COLO829 (cell line): ENCODE measurements around the gene MED13L.
A peak's percentile ranks its signal among the peaks of the same experiment; 100 is the strongest.

ENCODE experiments used
- DNase-seq: peaks from one replicate; pipeline ENCODE4 v3.0.0; 2012; ENCODE audit warnings: low spot score

MED13L gene

DNA sequence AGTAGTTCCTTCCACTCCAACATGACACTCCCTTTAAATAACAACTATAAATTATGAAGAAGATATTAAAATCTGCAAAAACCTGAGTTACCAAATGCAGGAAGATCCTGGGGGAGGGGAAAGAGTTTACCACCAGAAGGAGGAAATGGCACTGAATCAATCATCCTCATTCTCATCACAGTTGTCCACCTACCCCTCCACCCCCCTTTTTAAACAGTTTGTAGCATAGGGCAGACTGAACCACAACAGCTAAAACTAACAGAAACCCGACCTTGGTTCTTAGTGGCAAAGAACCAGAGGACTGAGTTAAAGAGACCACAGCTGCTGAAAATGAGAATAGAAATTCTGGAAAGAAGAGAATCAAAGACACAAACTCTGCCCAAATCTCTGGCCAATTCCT is 189.5 kb downstream of the MED13L start:
- no peak for DNase-seq

DNA sequence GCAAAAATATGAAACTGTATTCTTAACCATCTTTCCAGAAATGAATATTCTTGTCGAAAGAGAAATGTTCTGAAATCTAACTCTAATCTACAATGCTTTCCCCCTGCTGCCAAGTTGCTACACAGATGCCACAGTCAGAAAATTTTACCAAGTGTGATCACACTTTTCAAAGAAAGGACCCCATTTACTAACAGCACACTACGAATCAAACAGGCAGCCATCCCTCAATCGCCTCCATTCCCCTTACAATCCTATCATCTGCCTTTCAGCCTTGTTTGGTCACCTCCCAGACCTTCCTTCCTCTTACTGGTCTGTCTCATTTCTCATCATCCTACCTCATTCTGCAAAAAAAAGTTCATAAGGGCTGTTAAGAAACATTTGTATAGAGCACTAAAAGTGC is 190.1 kb downstream of the MED13L start:
- DNase-seq: no peak

DNA sequence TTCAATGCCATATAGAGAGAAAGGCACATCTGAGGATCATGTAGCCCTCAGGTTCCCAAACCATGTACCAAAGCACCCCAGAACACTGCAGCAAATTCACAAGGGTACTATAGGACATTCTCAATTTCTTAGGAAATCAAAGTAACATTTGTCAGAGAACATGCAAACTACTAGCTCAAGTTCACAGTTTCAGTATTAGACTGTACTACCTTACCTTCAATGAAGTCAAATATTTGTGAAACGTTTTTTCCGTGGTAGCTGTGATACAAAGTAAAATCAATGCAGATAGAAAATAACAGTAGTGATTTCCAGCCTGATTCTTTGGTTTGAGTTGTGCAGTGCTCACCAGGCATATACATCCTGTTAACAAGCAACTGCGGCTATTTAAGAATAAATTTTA is 197.1 kb downstream of the MED13L start:
- DNase-seq: no peak

DNA sequence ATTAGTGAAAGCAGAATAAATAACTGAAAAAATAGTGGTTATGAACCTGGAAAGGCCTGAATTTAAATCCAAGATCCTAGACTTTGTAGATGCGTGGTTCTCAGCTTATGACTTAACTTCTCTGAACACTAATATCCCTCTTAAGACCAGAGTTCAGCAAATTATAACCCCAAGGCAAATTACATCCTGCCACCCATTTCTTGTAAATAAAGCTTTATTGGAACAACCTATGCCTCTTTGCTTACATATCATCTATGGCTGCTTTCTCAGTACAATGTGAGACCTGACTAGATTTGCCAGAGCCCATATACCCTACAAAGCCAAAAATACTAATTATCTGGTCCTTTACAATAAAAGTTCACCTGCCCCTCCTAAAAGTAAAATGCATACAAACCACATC is 199.1 kb downstream of the MED13L start:
- DNase-seq: no peak

- no peak for DNase-seq
Observed at GRCh38 chr12:116077431-116077830, 200.1 kb downstream of the MED13L start.

DNA sequence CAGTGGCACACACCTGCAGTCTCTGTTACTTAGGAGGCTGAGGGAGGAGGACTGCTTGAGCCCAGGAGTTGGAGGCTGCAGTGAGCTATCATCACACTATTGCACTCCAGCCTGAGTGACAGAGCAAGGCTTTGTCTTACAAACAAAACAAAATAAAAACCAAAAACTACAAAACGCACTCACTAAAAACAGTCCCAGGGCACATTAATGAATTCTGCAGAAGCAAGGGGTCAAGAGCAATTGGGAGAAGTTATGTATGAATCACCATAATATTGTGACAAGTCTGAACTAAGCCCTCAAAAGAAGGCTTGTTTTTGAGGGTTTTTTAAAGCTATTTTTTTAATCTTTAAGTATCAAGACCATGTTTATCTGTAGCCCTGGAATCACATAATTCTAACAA is 201.1 kb downstream of the MED13L start:
- DNase-seq: no peak

DNA sequence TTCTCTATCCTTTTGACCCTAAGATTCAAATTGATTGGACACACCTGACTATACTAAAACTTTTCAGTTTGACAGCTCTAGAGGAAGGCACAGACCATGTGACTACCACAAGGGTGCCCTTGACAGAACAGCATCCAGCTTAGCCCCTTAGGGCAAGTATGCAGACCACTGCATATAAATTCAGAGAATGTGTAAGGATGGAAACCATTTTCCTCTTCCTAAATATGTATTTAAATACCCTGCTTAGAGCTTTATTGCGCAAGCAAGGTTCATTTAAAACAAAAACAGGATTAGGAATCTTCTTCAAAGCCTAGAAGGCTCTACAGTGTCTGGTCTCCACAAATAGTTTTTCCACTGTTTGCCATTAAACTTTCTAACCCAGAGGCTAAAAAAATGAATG is 202.8 kb downstream of the MED13L start:
- DNase-seq: no peak

- DNase-seq: no peak
Observed at GRCh38 chr12:116071555-116072230, 205.8 kb downstream of the MED13L start.

DNA sequence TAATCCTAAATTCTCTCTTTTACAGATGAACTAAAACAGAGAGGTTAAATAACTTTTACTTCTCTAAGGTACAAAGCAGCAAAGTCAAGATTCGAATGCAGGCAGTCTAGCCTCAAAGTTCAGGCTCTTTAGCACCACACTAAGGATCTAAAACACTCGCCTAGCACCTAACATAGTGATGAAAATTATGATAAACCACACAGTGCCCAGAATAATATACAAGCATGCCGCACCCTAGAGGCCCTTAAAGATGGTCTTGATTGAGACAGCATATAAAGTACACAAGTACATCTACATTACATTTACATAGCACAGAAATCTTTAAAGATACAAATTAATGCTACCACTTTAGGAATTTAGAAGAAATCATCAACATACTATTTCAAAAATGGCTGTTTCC is 207.0 kb downstream of the MED13L start:
- DNase-seq: no peak

GRCh38 chr12:116069943-116070342 is 207.6 kb downstream of the MED13L start:
- DNase-seq: no peak

DNA sequence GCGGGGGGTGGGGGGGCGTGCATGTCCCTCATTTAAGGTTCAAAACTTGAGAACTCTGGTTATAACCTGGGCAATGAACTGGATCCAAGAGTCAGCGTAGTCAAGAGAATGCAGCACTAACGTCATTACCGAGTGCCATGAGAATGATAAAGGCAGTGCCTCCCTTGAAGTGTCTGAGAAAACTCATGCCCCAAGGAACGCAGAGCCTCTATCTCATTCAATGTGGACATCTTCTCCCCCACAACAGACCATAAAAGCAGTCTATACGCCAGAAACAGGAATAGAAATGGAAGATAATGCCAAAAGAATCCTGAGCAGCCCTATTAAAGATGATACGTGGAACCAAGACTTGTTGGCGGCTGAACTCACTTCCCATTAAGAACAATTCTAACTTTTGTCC is 208.6 kb downstream of the MED13L start:
- no peak for DNase-seq

DNA sequence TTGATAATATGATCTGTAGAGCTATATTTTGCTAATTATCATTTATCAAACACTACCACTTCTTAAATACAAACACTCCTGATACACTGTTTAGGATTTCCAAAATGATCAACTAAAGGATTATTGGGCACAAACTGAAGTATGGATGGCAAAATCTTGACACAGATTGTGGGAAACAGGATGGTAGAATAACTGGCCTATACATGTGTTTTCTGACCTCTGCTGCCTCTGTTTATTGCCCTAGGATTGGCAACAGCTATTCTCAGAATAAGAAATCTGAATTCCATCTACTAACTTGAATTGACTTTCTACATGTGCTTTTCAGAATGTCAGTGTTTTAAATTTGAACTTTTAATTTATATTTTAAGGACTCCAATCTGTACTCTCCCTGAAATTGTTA is 209.1 kb downstream of the MED13L start:
- DNase-seq: no peak

DNA sequence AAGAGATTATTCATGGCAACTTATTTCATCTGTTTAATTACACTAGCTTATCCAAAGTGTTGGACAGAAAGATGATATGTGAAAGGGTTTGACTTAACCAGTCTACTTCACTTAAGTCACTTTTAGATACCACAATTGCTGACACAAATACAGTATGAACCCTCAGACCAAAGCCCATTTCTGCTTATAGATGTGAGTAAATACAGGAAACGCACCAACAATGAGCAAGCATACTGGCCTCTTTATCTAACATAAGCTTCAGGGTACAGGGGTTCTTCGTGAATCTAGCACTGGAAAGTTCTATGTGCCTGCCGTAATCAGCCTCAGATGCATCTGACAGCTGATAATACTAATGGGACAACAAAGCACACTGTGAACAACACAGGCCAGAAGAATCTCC is 209.6 kb downstream of the MED13L start:
- DNase-seq: no peak

- peak; percentile 45 for DNase-seq
Observed at GRCh38 chr12:116066381-116067230, 210.9 kb downstream of the MED13L start.

GRCh38 chr12:116065606-116066005 is 211.9 kb downstream of the MED13L start:
- DNase-seq: peak; percentile 31

- no peak for DNase-seq
Observed at GRCh38 chr12:116064493-116064892, 213.0 kb downstream of the MED13L start.

DNA sequence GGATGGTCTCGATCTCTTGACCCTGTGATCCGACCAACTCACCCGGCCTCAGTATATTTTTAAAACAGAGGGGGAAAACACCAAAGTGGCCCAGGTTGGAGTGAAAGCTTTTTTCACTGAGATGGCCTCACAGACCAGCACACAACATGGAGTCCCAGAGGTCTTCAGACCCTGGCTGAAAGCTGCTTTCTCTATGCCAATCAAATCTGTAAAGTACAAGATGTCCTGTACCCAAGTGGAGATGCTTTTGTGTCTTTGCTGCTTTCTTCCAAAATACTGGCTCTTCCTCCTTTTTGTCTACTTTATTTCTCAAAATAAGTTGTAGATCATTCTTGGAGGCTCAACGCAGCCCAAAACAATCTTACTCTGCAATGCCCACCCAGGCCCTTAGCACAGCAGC is 214.8 kb downstream of the MED13L start:
- no peak for DNase-seq

DNA sequence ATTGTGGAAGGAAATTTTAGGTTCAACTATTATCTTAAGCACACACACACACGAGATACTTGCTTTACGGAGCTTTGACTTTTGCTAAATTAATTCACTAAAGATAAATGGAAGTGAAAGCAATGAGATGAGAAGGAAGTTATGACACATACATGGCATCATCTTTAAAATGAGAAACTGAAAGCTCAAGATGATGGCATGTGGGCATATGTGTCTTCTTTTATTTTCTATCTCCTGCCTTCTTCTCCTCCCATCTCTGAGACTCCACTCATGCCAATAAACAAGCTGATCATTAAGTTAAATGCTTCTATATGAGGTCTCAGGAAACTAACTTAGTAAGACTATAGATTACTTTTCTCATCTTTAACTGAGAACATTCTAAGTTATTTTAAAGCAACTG is 216.7 kb downstream of the MED13L start:
- no peak for DNase-seq

GRCh38 chr12:116059904-116060303 is 217.6 kb downstream of the MED13L start:
- no peak for DNase-seq

DNA sequence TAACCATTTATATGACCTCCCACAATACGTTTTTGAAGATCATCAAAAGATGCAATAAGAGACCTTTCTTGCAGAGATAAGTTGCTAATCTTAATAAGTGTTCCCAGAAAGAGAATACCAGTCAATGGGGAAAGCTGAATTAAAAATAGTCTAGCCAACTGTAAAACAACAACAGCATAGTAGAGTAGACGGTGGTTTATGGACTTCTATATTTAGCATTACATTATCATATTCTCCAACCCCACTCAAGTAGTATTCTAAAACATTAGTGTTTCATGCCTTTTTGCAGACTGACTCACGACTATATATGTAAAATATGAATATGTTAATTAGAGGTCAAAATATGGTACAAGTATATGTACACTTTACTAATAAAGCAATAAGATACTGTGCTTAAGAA is 218.9 kb downstream of the MED13L start:
- DNase-seq: no peak

- DNase-seq: no peak
Observed at GRCh38 chr12:116057356-116057755, 220.1 kb downstream of the MED13L start.

DNA sequence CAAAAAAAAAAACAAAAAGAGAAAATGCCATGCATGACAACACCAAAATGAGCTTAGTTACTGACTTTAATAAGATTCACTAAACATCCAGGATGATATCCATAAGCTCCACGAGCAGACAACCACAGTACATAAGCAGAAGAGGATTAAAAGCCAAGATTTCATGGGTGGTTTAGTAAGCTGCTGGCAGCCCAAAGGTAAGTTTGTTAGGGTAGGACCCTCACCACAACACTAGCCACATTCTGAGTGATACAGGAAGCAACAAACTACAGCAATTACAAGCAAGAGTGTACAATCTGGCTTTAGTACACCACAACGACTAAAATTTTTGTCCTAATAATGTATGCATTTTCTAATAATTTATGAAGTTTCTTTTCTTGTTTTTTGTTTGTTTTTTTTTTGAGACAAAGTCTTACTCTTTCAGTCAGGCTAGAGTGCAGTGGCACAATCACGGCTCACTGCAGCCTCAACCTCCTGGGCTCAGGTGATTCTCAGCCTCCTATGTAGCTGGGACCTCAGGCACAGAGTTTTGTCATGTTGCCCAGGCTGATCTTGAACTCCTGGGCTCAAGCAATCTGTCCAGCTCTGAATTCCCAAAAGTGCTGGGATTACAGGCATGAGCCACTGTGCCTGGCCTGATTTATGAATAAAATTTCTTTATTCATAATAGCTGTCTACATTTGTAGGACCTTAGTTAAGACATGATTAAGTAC is 221.4 kb downstream of the MED13L start:
- DNase-seq: no peak

DNA sequence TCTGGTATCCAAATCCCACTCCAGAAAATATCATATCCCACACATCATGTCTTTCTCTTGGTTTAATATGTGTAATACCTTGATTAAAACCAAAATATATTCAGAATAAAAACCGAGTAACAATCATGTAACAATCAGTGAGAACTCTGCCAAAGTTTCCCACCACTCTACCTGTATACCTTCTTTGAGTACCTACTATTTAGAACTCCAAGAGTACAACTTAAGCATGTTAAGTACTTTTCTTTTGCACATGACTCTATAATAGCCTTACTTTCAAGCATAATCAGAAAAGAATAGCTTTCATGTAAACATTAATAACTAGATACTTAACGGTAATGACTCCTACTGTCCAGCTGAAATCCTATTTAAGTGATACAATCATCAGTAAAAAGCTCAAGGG is 223.2 kb downstream of the MED13L start:
- DNase-seq: no peak
